ENCODE measurements around the gene FOLR1.

FOLR1 gene

DNA sequence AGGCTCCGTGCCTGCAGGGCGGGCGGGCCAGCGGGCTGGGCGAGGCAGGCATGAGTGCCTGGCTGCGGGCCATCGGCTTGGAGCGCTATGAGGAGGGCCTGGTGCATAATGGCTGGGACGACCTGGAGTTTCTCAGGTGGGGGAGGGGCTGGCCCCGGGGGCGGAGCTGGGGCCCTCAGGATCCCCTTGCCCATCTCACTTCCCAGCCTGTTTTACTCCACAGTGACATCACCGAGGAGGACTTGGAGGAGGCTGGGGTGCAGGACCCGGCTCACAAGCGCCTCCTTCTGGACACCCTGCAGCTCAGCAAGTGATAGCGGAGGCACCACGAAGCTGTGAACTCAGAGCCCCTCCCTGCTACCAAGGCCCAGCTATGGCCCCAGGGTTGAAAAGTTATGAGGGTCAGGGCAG is 46.1 kb downstream of the FOLR1 start:
- Histone ChIP-seq H3F3A (ENCODE audit: insufficient read depth, low read length) (no peaks in the 10 kb centered on the region), H3K9ac (ENCODE audit: low read length) (no peak overlapping the region), H3K79me2 (ENCODE audit: low read length) (no peaks in the 10 kb centered on the region), H3K27ac (ENCODE audit: low read length) (no peak overlapping the region), H2AFZ (ENCODE audit: low read length) (no peak overlapping the region), H3K4me3 (ENCODE audit: low read length) (no peak overlapping the region), H3K9me2 (replicated peaks; ENCODE audit: insufficient read depth, low read length) (no peaks in the 10 kb centered on the region), H3K9me3 (replicated peaks; ENCODE audit: insufficient read depth, low read length) (no peaks in the 10 kb centered on the region), H4K20me1 (ENCODE audit: insufficient read depth, low read length) (no peaks in the 10 kb centered on the region), H3K36me3 (replicated peaks; ENCODE audit: insufficient read depth, low read length) (no peaks in the 10 kb centered on the region), H3K4me2 (ENCODE audit: low read depth, low read length) (no peak overlapping the region), H3K27me3 (replicated peaks; ENCODE audit: insufficient read depth, low read length) (peaks cover 31% of the 10 kb centered on the region), H3K4me1 (ENCODE audit: low read length) (no peaks in the 10 kb centered on the region)
- TF ChIP-seq EZH2 (optimal IDR thresholded peaks at IDR 0.05; ENCODE audit: low read depth, low read length): no peak
- TF ChIP-seq, protein P1, sequence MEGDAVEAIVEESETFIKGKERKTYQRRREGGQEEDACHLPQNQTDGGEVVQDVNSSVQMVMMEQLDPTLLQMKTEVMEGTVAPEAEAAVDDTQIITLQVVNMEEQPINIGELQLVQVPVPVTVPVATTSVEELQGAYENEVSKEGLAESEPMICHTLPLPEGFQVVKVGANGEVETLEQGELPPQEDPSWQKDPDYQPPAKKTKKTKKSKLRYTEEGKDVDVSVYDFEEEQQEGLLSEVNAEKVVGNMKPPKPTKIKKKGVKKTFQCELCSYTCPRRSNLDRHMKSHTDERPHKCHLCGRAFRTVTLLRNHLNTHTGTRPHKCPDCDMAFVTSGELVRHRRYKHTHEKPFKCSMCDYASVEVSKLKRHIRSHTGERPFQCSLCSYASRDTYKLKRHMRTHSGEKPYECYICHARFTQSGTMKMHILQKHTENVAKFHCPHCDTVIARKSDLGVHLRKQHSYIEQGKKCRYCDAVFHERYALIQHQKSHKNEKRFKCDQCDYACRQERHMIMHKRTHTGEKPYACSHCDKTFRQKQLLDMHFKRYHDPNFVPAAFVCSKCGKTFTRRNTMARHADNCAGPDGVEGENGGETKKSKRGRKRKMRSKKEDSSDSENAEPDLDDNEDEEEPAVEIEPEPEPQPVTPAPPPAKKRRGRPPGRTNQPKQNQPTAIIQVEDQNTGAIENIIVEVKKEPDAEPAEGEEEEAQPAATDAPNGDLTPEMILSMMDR (IDR thresholded peaks at IDR 0.05; ENCODE audit: low read length): peak; percentile 69
- DNase-seq: peak; percentile 48

DNA sequence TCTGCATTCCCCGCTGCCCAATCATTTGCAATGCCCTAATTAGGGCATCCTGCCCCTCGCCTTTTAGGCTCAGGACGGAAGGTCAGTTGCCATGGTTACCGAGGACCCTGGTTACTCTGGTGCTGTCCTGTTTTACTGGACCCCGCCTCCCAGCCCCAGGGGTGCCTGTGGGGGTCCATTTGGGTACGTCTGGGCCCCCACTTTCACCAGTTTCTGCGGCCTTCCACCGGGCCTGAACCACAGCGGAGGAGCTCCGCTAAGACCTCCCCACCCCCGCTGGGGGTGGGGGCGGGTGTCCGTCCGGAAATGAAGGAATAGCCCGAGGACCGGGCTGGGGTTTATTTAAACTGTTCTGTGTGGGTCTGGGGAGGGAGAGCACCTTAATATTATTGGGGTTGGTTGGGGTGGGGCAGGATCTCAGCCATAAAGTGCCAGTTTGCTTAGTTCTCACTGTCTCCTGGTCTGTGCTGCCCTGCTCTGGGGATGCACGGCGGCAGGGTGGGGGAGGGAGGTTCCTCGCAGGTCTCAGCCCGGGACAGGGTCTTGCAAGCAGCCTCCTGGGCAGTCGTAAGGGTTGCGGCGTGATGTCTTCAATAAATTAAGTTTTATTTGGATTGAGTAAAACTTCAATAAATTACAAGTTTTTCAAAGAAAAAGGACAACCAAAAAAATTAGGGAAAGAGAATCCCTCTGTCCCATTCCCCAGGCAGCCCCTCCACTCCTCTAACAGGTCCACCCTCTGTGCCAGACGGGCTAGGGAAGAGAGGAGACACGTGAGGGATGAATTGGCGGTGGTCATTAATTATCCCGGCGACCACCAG is 46.8 kb downstream of the FOLR1 start:
- DNase-seq: no peak
- H3K27me3 ChIP-seq (replicated peaks; ENCODE audit: insufficient read depth, low read length): peaks cover 31% of the 10 kb centered on the region

DNA sequence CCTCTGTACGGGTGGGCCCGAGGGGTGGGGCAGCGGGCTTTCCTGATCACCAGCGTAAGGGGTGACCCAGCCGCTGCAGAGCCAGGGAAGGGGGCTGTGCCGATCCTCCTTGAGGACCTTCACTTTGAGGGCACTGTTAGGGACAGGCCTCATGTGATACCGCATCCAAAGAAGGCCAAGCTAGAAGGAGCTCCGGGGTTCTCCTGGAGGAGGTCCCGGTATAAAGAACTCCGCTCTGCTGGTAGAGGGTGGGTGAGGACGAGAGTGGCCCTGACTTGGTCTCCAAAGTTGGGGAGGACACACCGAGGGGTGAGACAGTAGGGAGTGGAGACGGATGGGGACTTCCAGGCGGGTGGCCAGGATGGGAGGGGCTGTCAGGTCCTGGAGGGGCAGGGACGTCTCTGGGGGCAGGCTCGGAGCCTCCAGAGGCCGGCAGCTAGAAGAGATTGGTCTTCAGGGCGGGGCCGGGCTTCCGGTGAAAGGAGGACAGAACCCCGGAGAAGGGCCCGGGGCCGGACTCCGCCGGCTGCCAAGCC is 47.4 kb downstream of the FOLR1 start:
- DNase-seq: no peak
- Histone ChIP-seq H3K4me3 (ENCODE audit: low read length) (no peak overlapping the region; the same call in 1 of the 2 replicates), H4K20me1 (ENCODE audit: insufficient read depth, low read length) (no peaks in the 10 kb centered on the region), H3K4me1 (ENCODE audit: low read length) (no peaks in the 10 kb centered on the region), H3K79me2 (ENCODE audit: low read length) (no peaks in the 10 kb centered on the region), H3K9me2 (replicated peaks; ENCODE audit: insufficient read depth, low read length) (no peaks in the 10 kb centered on the region), H3K36me3 (replicated peaks; ENCODE audit: insufficient read depth, low read length) (no peaks in the 10 kb centered on the region), H3K9ac (ENCODE audit: low read length) (no peak overlapping the region), H3K27ac (ENCODE audit: low read length) (no peak overlapping the region), H2AFZ (ENCODE audit: low read length) (no peak overlapping the region), H3K9me3 (replicated peaks; ENCODE audit: insufficient read depth, low read length) (no peaks in the 10 kb centered on the region), H3F3A (ENCODE audit: insufficient read depth, low read length) (no peaks in the 10 kb centered on the region), H3K4me2 (ENCODE audit: low read depth, low read length) (peak overlapping the region; percentile 50; the same call in 1 of the 2 replicates), H3K27me3 (replicated peaks; ENCODE audit: insufficient read depth, low read length) (peaks cover 32% of the 10 kb centered on the region)
- TF ChIP-seq EZH2phosphoT487 (IDR thresholded peaks at IDR 0.05; ENCODE audit: low read length) (no peak), EZH2 (optimal IDR thresholded peaks at IDR 0.05; ENCODE audit: low read depth, low read length) (no peak)

More for the DNA sequence above, 46.8 kb downstream of the FOLR1 start:
- H3K9ac ChIP-seq (ENCODE audit: low read length): no peak overlapping the region
- no peak overlapping the region for H3K4me3 ChIP-seq (ENCODE audit: low read length)
- no peaks in the 10 kb centered on the region for H3K9me3 ChIP-seq (replicated peaks; ENCODE audit: insufficient read depth, low read length)
- H3K36me3 ChIP-seq (replicated peaks; ENCODE audit: insufficient read depth, low read length): no peaks in the 10 kb centered on the region
- H3K4me2 ChIP-seq (ENCODE audit: low read depth, low read length): no peak overlapping the region
- H2AFZ ChIP-seq (ENCODE audit: low read length): no peak overlapping the region
- no peak for TF ChIP-seq EZH2phosphoT487 (IDR thresholded peaks at IDR 0.05; ENCODE audit: low read length)
- TF ChIP-seq EZH2 (optimal IDR thresholded peaks at IDR 0.05; ENCODE audit: low read depth, low read length): no peak
- TF ChIP-seq, protein P1 (IDR thresholded peaks at IDR 0.05; ENCODE audit: low read length): no peak
- H3K4me1 ChIP-seq (ENCODE audit: low read length): no peaks in the 10 kb centered on the region
- no peaks in the 10 kb centered on the region for H3K79me2 ChIP-seq (ENCODE audit: low read length)
- no peaks in the 10 kb centered on the region for H3F3A ChIP-seq (ENCODE audit: insufficient read depth, low read length)
- no peak overlapping the region for H3K27ac ChIP-seq (ENCODE audit: low read length)
- no peaks in the 10 kb centered on the region for H3K9me2 ChIP-seq (replicated peaks; ENCODE audit: insufficient read depth, low read length)
- no peaks in the 10 kb centered on the region for H4K20me1 ChIP-seq (ENCODE audit: insufficient read depth, low read length)

Data from MM.1S (cell line).